ENCODE data around the gene SCAF1. TPM values are rescaled to one million over a fixed set of nuclear protein-coding genes. Genes with fewer than 3 reads are reported as not detected.

Gene SCAF1
- total and polyA plus RNA-seq, 9 of the 15 experiments (the other 6 are each of a cell fraction or from before 2014, with no cell fraction given) = 0.20 to 79.0 (median 4.9) TPM

DNA sequence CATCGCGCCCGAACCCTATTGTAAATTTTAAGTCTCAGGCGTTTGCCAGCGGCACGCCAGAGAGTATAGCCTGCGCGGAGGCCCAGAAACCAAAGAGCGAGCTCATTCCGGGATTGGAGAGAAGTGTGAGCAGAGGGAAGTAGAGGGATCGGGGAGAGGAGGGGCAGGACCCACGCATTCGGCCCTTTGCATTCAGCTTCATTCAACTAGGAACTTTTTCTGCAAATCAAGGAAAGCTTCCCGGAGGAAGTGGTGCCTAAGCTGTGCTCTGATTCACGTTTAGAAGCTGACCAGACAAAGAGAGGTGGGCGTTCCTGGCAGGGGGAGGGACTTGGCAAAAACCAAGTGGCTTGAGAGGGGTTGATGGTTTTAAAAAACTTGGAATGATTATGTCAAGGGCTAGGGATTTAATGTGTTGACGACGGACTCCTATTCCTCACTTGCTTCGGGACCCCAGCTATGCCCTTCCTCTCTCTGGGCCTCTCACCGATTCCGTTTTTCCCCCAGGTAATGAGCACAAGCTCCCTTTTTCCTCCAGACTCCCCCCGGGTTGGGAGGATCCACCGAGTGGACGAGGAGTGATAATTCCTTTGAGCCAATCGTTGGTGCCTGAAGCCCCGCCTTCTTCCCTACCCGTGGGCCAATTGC lies 34.3 kb downstream of the SCAF1 start (continued):
- TF ChIP-seq, protein P1, sequence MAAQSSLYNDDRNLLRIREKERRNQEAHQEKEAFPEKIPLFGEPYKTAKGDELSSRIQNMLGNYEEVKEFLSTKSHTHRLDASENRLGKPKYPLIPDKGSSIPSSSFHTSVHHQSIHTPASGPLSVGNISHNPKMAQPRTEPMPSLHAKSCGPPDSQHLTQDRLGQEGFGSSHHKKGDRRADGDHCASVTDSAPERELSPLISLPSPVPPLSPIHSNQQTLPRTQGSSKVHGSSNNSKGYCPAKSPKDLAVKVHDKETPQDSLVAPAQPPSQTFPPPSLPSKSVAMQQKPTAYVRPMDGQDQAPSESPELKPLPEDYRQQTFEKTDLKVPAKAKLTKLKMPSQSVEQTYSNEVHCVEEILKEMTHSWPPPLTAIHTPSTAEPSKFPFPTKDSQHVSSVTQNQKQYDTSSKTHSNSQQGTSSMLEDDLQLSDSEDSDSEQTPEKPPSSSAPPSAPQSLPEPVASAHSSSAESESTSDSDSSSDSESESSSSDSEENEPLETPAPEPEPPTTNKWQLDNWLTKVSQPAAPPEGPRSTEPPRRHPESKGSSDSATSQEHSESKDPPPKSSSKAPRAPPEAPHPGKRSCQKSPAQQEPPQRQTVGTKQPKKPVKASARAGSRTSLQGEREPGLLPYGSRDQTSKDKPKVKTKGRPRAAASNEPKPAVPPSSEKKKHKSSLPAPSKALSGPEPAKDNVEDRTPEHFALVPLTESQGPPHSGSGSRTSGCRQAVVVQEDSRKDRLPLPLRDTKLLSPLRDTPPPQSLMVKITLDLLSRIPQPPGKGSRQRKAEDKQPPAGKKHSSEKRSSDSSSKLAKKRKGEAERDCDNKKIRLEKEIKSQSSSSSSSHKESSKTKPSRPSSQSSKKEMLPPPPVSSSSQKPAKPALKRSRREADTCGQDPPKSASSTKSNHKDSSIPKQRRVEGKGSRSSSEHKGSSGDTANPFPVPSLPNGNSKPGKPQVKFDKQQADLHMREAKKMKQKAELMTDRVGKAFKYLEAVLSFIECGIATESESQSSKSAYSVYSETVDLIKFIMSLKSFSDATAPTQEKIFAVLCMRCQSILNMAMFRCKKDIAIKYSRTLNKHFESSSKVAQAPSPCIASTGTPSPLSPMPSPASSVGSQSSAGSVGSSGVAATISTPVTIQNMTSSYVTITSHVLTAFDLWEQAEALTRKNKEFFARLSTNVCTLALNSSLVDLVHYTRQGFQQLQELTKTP (IDR thresholded peaks at IDR 0.05; ENCODE audit: low read depth in 1 of 2, partially characterized antibody in 2 of 2) = peak in 1 of 2 experiments; percentile 56
- TF ChIP-seq HIVEP1 (CRISPR knock-in tag; IDR thresholded peaks at IDR 0.05) = no peak
- TF ChIP-seq, protein P2, sequence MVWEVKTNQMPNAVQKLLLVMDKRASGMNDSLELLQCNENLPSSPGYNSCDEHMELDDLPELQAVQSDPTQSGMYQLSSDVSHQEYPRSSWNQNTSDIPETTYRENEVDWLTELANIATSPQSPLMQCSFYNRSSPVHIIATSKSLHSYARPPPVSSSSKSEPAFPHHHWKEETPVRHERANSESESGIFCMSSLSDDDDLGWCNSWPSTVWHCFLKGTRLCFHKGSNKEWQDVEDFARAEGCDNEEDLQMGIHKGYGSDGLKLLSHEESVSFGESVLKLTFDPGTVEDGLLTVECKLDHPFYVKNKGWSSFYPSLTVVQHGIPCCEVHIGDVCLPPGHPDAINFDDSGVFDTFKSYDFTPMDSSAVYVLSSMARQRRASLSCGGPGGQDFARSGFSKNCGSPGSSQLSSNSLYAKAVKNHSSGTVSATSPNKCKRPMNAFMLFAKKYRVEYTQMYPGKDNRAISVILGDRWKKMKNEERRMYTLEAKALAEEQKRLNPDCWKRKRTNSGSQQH (CRISPR knock-in tag; IDR thresholded peaks at IDR 0.05) = no peak
- TF ChIP-seq, protein P3, sequence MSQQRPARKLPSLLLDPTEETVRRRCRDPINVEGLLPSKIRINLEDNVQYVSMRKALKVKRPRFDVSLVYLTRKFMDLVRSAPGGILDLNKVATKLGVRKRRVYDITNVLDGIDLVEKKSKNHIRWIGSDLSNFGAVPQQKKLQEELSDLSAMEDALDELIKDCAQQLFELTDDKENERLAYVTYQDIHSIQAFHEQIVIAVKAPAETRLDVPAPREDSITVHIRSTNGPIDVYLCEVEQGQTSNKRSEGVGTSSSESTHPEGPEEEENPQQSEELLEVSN (IDR thresholded peaks at IDR 0.05; ENCODE audit: borderline replicate concordance in 1 of 2, extremely low read depth in 1 of 2, insufficient read depth in 1 of 2, insufficient read length in 1 of 2, low read depth in 1 of 2, low read length in 1 of 2, poor library complexity in 1 of 2, severe bottlenecking in 1 of 2) = no peak
- TF ChIP-seq, protein P4, sequence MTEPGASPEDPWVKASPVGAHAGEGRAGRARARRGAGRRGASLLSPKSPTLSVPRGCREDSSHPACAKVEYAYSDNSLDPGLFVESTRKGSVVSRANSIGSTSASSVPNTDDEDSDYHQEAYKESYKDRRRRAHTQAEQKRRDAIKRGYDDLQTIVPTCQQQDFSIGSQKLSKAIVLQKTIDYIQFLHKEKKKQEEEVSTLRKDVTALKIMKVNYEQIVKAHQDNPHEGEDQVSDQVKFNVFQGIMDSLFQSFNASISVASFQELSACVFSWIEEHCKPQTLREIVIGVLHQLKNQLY (CRISPR knock-in tag; conservative IDR thresholded peaks at IDR 0.05) = no peak
- no peak for TF ChIP-seq ETS2 (tag; IDR thresholded peaks at IDR 0.05; ENCODE audit: borderline replicate concordance, poor library complexity, severe bottlenecking)
- no peak for TF ChIP-seq ETV6 (IDR thresholded peaks at IDR 0.05; ENCODE audit: borderline replicate concordance in 1 of 2, low read depth in 2 of 2, low read length in 1 of 2)
- 0 out of 2 replicates have a peak, but pooled peaks have one; percentile 52 for TF ChIP-seq ETV6 (CRISPR knock-in tag; IDR thresholded peaks at IDR 0.05; ENCODE audit: borderline replicate concordance)
- TF ChIP-seq NRF1 (conservative IDR thresholded peaks at IDR 0.05 in 1 of 2, IDR thresholded peaks at IDR 0.05 in 1 of 2) = no peak
- TF ChIP-seq KDM5B (IDR thresholded peaks at IDR 0.05; ENCODE audit: insufficient replicate concordance, low read depth, low read length) = peak; percentile 82
- no peak for TF ChIP-seq ZNF79 (CRISPR knock-in tag; IDR thresholded peaks at IDR 0.05; ENCODE audit: low read depth)
- no peak for TF ChIP-seq ERF (CRISPR knock-in tag; IDR thresholded peaks at IDR 0.05)
- no peak for TF ChIP-seq PPARD (CRISPR knock-in tag; IDR thresholded peaks at IDR 0.05)
- peak; percentile 89; the same call in 1 of the 2 replicates for TF ChIP-seq KLF13 (tag; IDR thresholded peaks at IDR 0.05; ENCODE audit: borderline replicate concordance, low read depth)
- TF ChIP-seq ZBTB8A (IDR thresholded peaks at IDR 0.05; ENCODE audit: partially characterized antibody) = no peak
- TF ChIP-seq WHSC1 (IDR thresholded peaks at IDR 0.05; ENCODE audit: low read length) = no peak
- peak; percentile 99 for TF ChIP-seq BCOR (IDR thresholded peaks at IDR 0.05)
- TF ChIP-seq FOXM1 (IDR thresholded peaks at IDR 0.05; ENCODE audit: low read depth) = peak; percentile 71
- TF ChIP-seq FOXM1 (CRISPR knock-in tag; IDR thresholded peaks at IDR 0.05; ENCODE audit: low read depth) = no peak
- no peak for TF ChIP-seq ZNF133 (CRISPR knock-in tag; IDR thresholded peaks at IDR 0.05)

All from K562 (cell line).